H9 (cell line): ENCODE measurements around the gene SPATA25. TPM values are rescaled to one million over a fixed set of nuclear protein-coding genes. Genes with fewer than 3 reads are reported as not detected.

Source experiments
- DNase-seq: peaks from one replicate; pipeline ENCODE4 v3.0.0-alpha.2; 2017
- H2AFZ ChIP-seq: one replicate; pipeline ENCODE4 v1.6.1; 2013; ENCODE audit warnings: mild to moderate bottlenecking, low read length, control low read depth, moderate library complexity
- H2AK5ac ChIP-seq: 2 replicates; pipeline ENCODE4 v1.6.1; 2013; ENCODE audit warnings: low read length, control low read depth, mixed read lengths; ENCODE audit not compliant: insufficient read length
- H2BK120ac ChIP-seq: one replicate; pipeline ENCODE4 v1.6.1; 2013; ENCODE audit warnings: low read depth, mild to moderate bottlenecking, low read length, control low read depth, inconsistent platforms; ENCODE audit not compliant: poor library complexity, severe bottlenecking
- H2BK12ac ChIP-seq: 2 replicates; pipeline ENCODE4 v1.6.1; 2013; ENCODE audit warnings: low read length, control low read depth, mixed read lengths, low read depth; ENCODE audit not compliant: insufficient read length
- H2BK15ac ChIP-seq: 2 replicates; pipeline ENCODE4 v1.6.1; 2013; ENCODE audit warnings: low read depth, low read length, control low read depth
- H2BK20ac ChIP-seq: one replicate; pipeline ENCODE4 v1.6.1; 2013; ENCODE audit warnings: low read depth, mild to moderate bottlenecking, low read length, control low read depth, inconsistent platforms; ENCODE audit not compliant: poor library complexity, severe bottlenecking
- H2BK5ac ChIP-seq: 2 replicates; pipeline ENCODE4 v1.6.1; 2013; ENCODE audit warnings: low read length, control low read depth, mixed read lengths; ENCODE audit not compliant: insufficient read length
- H3K14ac ChIP-seq: 2 replicates; pipeline ENCODE4 v1.6.1; 2013; ENCODE audit warnings: low read length, control low read depth; ENCODE audit not compliant: insufficient read depth
- H3K18ac ChIP-seq: 2 replicates; pipeline ENCODE4 v1.6.1; 2013; ENCODE audit warnings: low read depth, mild to moderate bottlenecking, mixed read lengths, low read length, control low read depth; ENCODE audit not compliant: insufficient read length
- H3K23ac ChIP-seq: 2 replicates; pipeline ENCODE4 v1.6.1; 2013; ENCODE audit warnings: low read length, control low read depth, mixed read lengths, low read depth; ENCODE audit not compliant: insufficient read length
- H3K23me2 ChIP-seq: 2 replicates; pipeline ENCODE4 v1.6.1; 2013; ENCODE audit warnings: low read depth, mild to moderate bottlenecking, mixed read lengths, low read length, control low read depth; ENCODE audit not compliant: insufficient read length, poor library complexity, severe bottlenecking
- H3K27ac ChIP-seq: 2 replicates; pipeline ENCODE4 v1.5.1; 2013; ENCODE audit warnings: low read length, control low read depth, mixed read lengths, low read depth; ENCODE audit not compliant: insufficient read length
- H3K27me3 ChIP-seq: 2 replicates; pipeline ENCODE4 v1.6.1; 2013; ENCODE audit warnings: low read length, control low read depth, inconsistent platforms; ENCODE audit not compliant: insufficient read depth
- H3K4ac ChIP-seq: 2 replicates; pipeline ENCODE4 v1.6.1; 2013; ENCODE audit warnings: low read depth, mild to moderate bottlenecking, control low read depth, inconsistent platforms, low read length, moderate library complexity
- H3K4me1 ChIP-seq: 2 replicates; pipeline ENCODE4 v1.6.1; 2013; ENCODE audit warnings: low read length, control low read depth, inconsistent platforms; ENCODE audit not compliant: insufficient read depth
- H3K4me2 ChIP-seq: 2 replicates; pipeline ENCODE4 v1.6.1; 2013; ENCODE audit warnings: low read length, control low read depth, mixed read lengths; ENCODE audit not compliant: insufficient read length, insufficient read depth
- H3K56ac ChIP-seq: 2 replicates; pipeline ENCODE4 v1.6.1; 2013; ENCODE audit warnings: low read depth, mild to moderate bottlenecking, mixed read lengths, low read length, control low read depth; ENCODE audit not compliant: insufficient read length
- H3K79me1 ChIP-seq: 2 replicates; pipeline ENCODE4 v1.6.1; 2013; ENCODE audit warnings: low read depth, mild to moderate bottlenecking, moderate library complexity, low read length, control low read depth, inconsistent platforms; ENCODE audit not compliant: insufficient read depth, poor library complexity, severe bottlenecking
- H3K79me2 ChIP-seq: 2 replicates; pipeline ENCODE4 v1.6.1; 2013; ENCODE audit warnings: low read length, control low read depth, inconsistent platforms; ENCODE audit not compliant: insufficient read depth
- H3K9ac ChIP-seq: 2 replicates; pipeline ENCODE4 v1.6.1; 2013; ENCODE audit warnings: low read length, control low read depth, mixed read lengths; ENCODE audit not compliant: insufficient read length; ENCODE audit errors: extremely low read depth
- H3K9me3 ChIP-seq: one replicate; pipeline ENCODE4 v1.6.1; 2013; ENCODE audit warnings: low read depth, low read length, inconsistent platforms; ENCODE audit not compliant: control insufficient read depth
- H3T11ph ChIP-seq: one replicate; pipeline ENCODE4 v1.6.1; 2013; ENCODE audit warnings: mild to moderate bottlenecking, low read length, control low read depth, inconsistent platforms
- H4K20me1 ChIP-seq: one replicate; pipeline ENCODE4 v1.6.1; 2013; ENCODE audit not compliant: control insufficient read depth, insufficient read length, insufficient read depth
- H4K5ac ChIP-seq: 2 replicates; pipeline ENCODE4 v1.6.1; 2013; ENCODE audit warnings: low read depth, mild to moderate bottlenecking, mixed read lengths, low read length, control low read depth; ENCODE audit not compliant: insufficient read length
- H4K8ac ChIP-seq: replicated peaks from 2 replicates; pipeline ENCODE4 v1.6.1; 2013; ENCODE audit warnings: low read length, control low read depth, mixed read lengths, low read depth; ENCODE audit not compliant: insufficient read length
- H4K91ac ChIP-seq: 2 replicates; pipeline ENCODE4 v1.6.1; 2013; ENCODE audit warnings: low read depth, mild to moderate bottlenecking, moderate library complexity, mixed read lengths, low read length, control low read depth; ENCODE audit not compliant: insufficient read length
- H3K27ac Mint-ChIP-seq, 3 experiments: 2 replicates in 2 of 3; 3 replicates in 1 of 3; pipeline ENCODE4 v1.8.0; 2020 to 2021; ENCODE audit warnings: mixed read lengths in 3 of 3, mild to moderate bottlenecking in 1 of 3, moderate library complexity in 1 of 3
- H3K27me3 Mint-ChIP-seq: 2 replicates; pipeline ENCODE4 v1.8.0; 2021; ENCODE audit warnings: low read depth, mild to moderate bottlenecking, moderate library complexity, mixed read lengths
- H3K36me3 Mint-ChIP-seq, 3 experiments: 2 replicates in 2 of 3; 3 replicates in 1 of 3; pipeline ENCODE4 v1.8.0; 2020 to 2021; ENCODE audit warnings: low read depth in 3 of 3, mixed read lengths in 3 of 3; ENCODE audit not compliant: insufficient read depth in 1 of 3
- H3K4me1 Mint-ChIP-seq, 2 experiments: 2 replicates each; pipeline ENCODE4 v1.8.0; 2020; ENCODE audit warnings: mixed read lengths in 2 of 2
- H3K4me3 Mint-ChIP-seq, 2 experiments: 2 replicates in 1 of 2; 3 replicates in 1 of 2; pipeline ENCODE4 v1.8.0; 2020 to 2021; ENCODE audit warnings: mild to moderate bottlenecking in 2 of 2, mixed read lengths in 2 of 2, moderate library complexity in 1 of 2
- H3K9me3 Mint-ChIP-seq, 2 experiments: 2 replicates in 1 of 2; 3 replicates in 1 of 2; pipeline ENCODE4 v1.8.0; 2020; ENCODE audit warnings: mild to moderate bottlenecking in 2 of 2, mixed read lengths in 2 of 2, moderate library complexity in 1 of 2
- WGBS: extraction: QIAGEN DNeasy Blood & Tissue Kit; methylation state at CpG from one replicate; pipeline ENCODE4 v1.1.7; 2013; ENCODE audit warnings: missing lambda C conversion rate, low lambda C conversion rate, mixed read lengths; ENCODE audit not compliant: insufficient read length; ENCODE audit errors: extremely low coverage; 5-methylcytosine and 5-hydroxymethylcytosine counted together
- total RNA-seq: library from RNA; stranded (reverse); gene quantifications from 2 replicates; pipeline ENCODE4 v1.2.1, GENCODE V29; 2021
- TF ChIP-seq, protein P1 (sequence below): fragments of 200-600 bp; sonication (generic); conservative IDR thresholded peaks from 3 replicates; pipeline ENCODE4 v1.8.0; 2021; ENCODE audit warnings: antibody characterized with exemption, mild to moderate bottlenecking

SPATA25 gene
- total RNA-seq, 1 experiment from 2014 or later, result 2.4 TPM

DNA sequence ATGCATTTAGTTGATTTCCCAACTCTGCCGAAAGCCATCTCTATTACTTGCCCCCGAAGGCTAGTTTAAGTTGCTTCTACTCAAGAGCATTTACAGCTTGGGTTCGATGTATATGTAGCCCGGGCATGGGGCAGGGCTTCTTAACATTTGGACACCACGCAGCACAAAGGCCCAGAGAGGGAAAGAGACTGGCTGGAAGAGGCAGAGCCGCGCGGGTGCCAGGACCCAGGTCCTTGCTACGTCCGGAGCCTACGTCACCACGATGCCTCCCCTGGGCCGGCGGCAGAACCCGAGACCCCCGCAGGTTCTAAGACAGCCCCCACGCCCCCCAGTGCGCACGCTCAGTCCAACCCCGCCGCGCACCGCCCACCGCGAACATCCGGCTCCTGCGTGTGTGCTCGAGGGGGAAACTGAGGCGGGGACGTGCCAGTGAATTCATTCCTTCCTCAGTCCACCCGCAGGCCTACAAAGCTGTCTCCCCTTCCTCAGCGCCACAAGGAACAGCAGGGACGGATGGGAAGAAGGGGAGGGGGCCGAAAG, 46.7 kb upstream of the SPATA25 start:
- Histone ChIP-seq H4K91ac (no peak overlapping the region), H3K4ac (no peak overlapping the region), H2BK12ac (no peak overlapping the region), H3K79me1 (no peaks in the 10 kb centered on the region), H4K5ac (peak overlapping the region; percentile 6), H3K79me2 (peaks cover 4% of the 10 kb centered on the region; the same call in 1 of the 2 replicates), H3K14ac (peak overlapping the region; percentile 88), H3K9me3 (no peaks in the 10 kb centered on the region), H3K23me2 (peaks cover 11% of the 10 kb centered on the region), H2BK120ac (no peak overlapping the region), H3K4me1 (peaks cover 11% of the 10 kb centered on the region), H3K4me2 (peak overlapping the region; percentile 70), H2AK5ac (no peak overlapping the region), H4K20me1 (no peaks in the 10 kb centered on the region), H4K8ac (no peak overlapping the region), H3K18ac (peak overlapping the region; percentile 93), H3K9ac (peak overlapping the region; percentile 95), H2BK20ac (no peak overlapping the region), H2AFZ (no peak overlapping the region), H2BK15ac (no peak overlapping the region), H2BK5ac (no peak overlapping the region), H3K23ac (no peak overlapping the region), H3K56ac (no peak overlapping the region), H3K27ac (peak overlapping the region; percentile 61), H3T11ph (no peak overlapping the region), H3K27me3 (no peaks in the 10 kb centered on the region)
- peak; percentile 79 for DNase-seq
- H3K9me3 Mint-ChIP-seq, result no peaks in the 10 kb centered on the region
- H3K36me3 Mint-ChIP-seq, result peaks cover 8 to 21% (median 19%) of the 10 kb centered on the region in 3 experiments; a peak in 6 of 7 replicates
- TF ChIP-seq, protein P1, sequence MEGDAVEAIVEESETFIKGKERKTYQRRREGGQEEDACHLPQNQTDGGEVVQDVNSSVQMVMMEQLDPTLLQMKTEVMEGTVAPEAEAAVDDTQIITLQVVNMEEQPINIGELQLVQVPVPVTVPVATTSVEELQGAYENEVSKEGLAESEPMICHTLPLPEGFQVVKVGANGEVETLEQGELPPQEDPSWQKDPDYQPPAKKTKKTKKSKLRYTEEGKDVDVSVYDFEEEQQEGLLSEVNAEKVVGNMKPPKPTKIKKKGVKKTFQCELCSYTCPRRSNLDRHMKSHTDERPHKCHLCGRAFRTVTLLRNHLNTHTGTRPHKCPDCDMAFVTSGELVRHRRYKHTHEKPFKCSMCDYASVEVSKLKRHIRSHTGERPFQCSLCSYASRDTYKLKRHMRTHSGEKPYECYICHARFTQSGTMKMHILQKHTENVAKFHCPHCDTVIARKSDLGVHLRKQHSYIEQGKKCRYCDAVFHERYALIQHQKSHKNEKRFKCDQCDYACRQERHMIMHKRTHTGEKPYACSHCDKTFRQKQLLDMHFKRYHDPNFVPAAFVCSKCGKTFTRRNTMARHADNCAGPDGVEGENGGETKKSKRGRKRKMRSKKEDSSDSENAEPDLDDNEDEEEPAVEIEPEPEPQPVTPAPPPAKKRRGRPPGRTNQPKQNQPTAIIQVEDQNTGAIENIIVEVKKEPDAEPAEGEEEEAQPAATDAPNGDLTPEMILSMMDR, result no peak
- WGBS, result no CpG with 5 or more reads among the region's 34 CpGs
- peaks cover 29 to 32% of the 10 kb centered on the region in 2 experiments for H3K4me1 Mint-ChIP-seq
- H3K27me3 Mint-ChIP-seq, result no peaks in the 10 kb centered on the region; the same call in 1 of the 2 replicates
- H3K4me3 Mint-ChIP-seq, result peak overlapping the region; percentile 97 to 98
- peak overlapping the region; percentile 99 to 100 (median 100) for H3K27ac Mint-ChIP-seq
